ENCODE results near the gene SLBP.
"Not testable (repeated sequence)": the region's sequence is repeated elsewhere in the genome, so short reads cannot be mapped to it uniquely, and the experiment has no call there.

Gene SLBP

GRCh38 chr4:1675136-1675801 lies 36.9 kb downstream of the SLBP start:
- DNase-seq (ENCODE audit: low read depth): no peak

GRCh38 chr4:1674682-1675081 lies 37.4 kb downstream of the SLBP start:
- DNase-seq (ENCODE audit: low read depth): no peak

GRCh38 chr4:1673671-1674070 lies 38.4 kb downstream of the SLBP start:
- no peak for DNase-seq (ENCODE audit: low read depth)

GRCh38 chr4:1671011-1671410 lies 41.1 kb downstream of the SLBP start:
- DNase-seq (ENCODE audit: low read depth): not testable (repeated sequence)

- DNase-seq (ENCODE audit: low read depth): no peak
Measured at GRCh38 chr4:1670279-1670678, 41.8 kb downstream of the SLBP start.

GRCh38 chr4:1669850-1670249 lies 42.3 kb downstream of the SLBP start:
- DNase-seq (ENCODE audit: low read depth): no peak

GRCh38 chr4:1669270-1669669 lies 42.8 kb downstream of the SLBP start:
- no peak for DNase-seq (ENCODE audit: low read depth)

GRCh38 chr4:1668488-1668840 lies 43.7 kb downstream of the SLBP start:
- no peak for DNase-seq (ENCODE audit: low read depth)

GRCh38 chr4:1667273-1667672 lies 44.8 kb downstream of the SLBP start:
- DNase-seq (ENCODE audit: low read depth): no peak

- DNase-seq (ENCODE audit: low read depth): no peak
Measured at GRCh38 chr4:1666391-1666790, 45.7 kb downstream of the SLBP start.

GRCh38 chr4:1664141-1664540 lies 48.0 kb downstream of the SLBP start:
- no peak for DNase-seq (ENCODE audit: low read depth)

- no peak for DNase-seq (ENCODE audit: low read depth)
Measured at GRCh38 chr4:1663549-1663948, 48.6 kb downstream of the SLBP start.

- DNase-seq (ENCODE audit: low read depth): no peak
Measured at GRCh38 chr4:1661695-1662094, 50.4 kb downstream of the SLBP start.

- no peak for DNase-seq (ENCODE audit: low read depth)
Measured at GRCh38 chr4:1660948-1661677, 51.0 kb downstream of the SLBP start.

- DNase-seq (ENCODE audit: low read depth): no peak
Measured at GRCh38 chr4:1659104-1660043, 52.7 kb downstream of the SLBP start.

- no peak for DNase-seq (ENCODE audit: low read depth)
Measured at GRCh38 chr4:1658581-1658980, 53.5 kb downstream of the SLBP start.

- DNase-seq (ENCODE audit: low read depth): no peak
Measured at GRCh38 chr4:1658146-1658545, 54.0 kb downstream of the SLBP start.

GRCh38 chr4:1656986-1657385 lies 55.1 kb downstream of the SLBP start:
- no peak for DNase-seq (ENCODE audit: low read depth)

GRCh38 chr4:1656132-1656531 lies 56.0 kb downstream of the SLBP start:
- no peak for DNase-seq (ENCODE audit: low read depth)

- no peak for DNase-seq (ENCODE audit: low read depth)
Measured at GRCh38 chr4:1655676-1656075, 56.4 kb downstream of the SLBP start.

- DNase-seq (ENCODE audit: low read depth): no peak
Measured at GRCh38 chr4:1655081-1655480, 57.0 kb downstream of the SLBP start.

GRCh38 chr4:1654216-1654955 lies 57.7 kb downstream of the SLBP start:
- DNase-seq (ENCODE audit: low read depth): no peak
